GM10248 (cell line): ENCODE data around the gene C6orf136.
A peak's percentile ranks its signal among the peaks of the same experiment; 100 is the strongest.

ENCODE experiments used
- CTCF ChIA-PET: fragments of 300-600 bp; sonication (Branson Sonifier 250); formaldehyde crosslinking; extraction: SDS; loops from one replicate; lab custom pipeline; 2021; ENCODE audit warnings: antibody characterized with exemption; lab: Yijun Ruan, JAX
- POLR2A ChIA-PET: fragments of 350-650 bp; sonication (Branson Sonifier 250); formaldehyde crosslinking; extraction: SDS; loops from one replicate; lab custom pipeline; 2020; ENCODE audit warnings: antibody characterized with exemption; lab: Yijun Ruan, JAX
- DNase-seq: peaks from one replicate; pipeline ENCODE4 v3.0.0; 2012; ENCODE audit errors: extremely low spot score
- CTCF ChIP-seq: IDR thresholded peaks from 2 replicates; pipeline ENCODE4 v1.5.1; 2012; ENCODE audit warnings: mild to moderate bottlenecking, low read depth; ENCODE audit errors: extremely low read depth, missing control alignments, control extremely low read depth

C6orf136 gene

DNA sequence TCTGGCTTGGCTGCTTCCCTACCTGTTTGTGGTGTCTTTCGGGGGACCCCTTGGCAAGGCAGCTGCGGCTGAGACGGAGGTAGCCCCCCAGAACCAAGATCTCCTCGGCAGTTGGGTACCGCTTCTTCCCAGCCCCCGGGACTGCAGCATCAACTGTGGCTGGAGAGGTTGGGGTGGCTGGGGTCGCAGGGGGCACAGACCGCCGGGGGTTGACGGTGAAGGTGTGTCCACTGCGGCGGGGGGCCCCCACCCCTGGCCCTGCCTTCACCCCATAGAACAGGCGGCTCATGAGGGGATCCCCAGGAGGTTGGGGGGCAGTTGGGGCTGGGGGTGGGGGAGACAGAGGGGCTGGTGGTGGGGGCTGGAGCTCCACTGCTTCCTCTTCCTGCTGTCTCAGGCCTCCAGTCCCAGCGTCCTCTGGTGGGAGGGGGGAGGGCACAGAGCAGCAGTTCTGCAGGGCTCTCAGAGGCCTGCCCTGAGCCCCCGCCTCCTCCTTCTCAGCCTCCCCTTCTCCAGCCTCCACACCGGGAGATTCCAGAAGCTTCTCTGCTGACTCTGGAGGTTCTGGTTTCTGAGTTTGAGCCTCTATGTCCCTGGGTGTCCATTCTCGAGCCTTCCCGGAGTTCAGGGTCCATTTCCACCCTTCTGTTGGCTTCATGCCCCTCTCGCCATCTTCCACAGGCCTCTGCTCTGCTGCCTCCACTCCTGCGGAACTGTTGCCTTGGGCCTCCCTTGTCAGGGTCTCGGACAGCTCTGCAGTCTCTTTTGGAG is 37.6 kb downstream of the C6orf136 start:
- peak; percentile 61 for DNase-seq
- ChIA-PET CTCF (interaction anchor here (0.9 to 18.8 kb wide), 7 partner anchors 10 to 152 kb away, joined by 3 to 776 read pairs (median 3); partner anchors contain the start of genes DHX16, MDC1 and TUBB), POLR2A (interaction anchor here (1.0 to 1.2 kb wide), 2 partner anchors 36 to 70 kb away, joined by 3 read pairs; no protein-coding TSS in a partner anchor)
- no peak for TF ChIP-seq CTCF

- POLR2A ChIA-PET: interaction anchor here (0.8 to 1.2 kb wide), 3 partner anchors 35 to 71 kb away, joined by 3 to 4 read pairs (median 3); no protein-coding TSS in a partner anchor
- peak; percentile 49 for TF ChIP-seq CTCF
- DNase-seq: no peak
- CTCF ChIA-PET: interaction anchor here (0.9 to 18.8 kb wide), 9 partner anchors 9 to 153 kb away, joined by 3 to 776 read pairs (median 3); partner anchors contain the start of genes DHX16, MDC1 and TUBB
Observed at GRCh38 chr6:30685157-30686008, 38.5 kb downstream of the C6orf136 start.

DNA sequence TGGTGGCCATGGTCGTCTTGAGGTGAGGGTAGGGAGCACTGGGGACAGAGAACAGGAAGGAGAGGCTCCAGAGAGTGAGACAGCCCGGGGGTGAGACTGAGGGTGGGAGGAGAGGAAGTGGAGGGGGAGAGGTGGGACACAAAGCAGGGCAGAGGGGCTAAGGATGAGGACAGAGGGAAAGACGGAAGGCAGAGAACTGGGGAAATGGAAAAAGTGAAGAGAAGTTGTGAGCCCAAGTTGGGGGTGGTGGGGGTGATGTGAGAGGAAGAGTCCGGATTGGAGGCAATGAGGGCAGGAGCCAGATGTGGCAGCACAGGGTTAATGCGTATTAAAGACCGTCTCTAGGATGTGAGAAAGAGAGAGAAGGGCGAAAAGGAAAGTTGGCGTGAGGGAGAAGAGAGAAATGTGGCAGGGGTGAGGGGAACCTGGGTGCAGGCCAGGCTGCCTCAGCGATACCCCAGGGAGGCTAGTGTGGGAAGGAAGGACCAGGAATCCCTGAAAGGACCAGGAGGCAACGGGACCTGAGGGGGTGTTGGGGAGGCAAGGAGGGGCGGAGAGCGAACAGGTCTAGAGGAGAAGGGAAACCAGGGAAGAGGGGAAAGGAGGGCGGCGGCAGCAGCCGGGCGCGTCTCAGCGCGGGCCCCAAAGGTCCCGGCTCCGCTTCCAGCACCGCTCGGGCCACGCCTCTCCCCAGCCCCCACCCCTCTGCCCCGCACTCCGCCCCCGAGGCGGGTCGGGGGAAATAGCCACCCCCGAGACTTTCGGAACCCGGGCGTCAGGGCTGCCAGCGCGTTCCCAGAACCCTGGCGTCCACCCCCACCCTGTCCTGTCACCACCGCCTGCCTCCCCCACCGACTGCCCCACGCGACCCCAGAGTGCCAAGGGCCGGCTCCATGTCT is 39.3 kb downstream of the C6orf136 start, which contains the start of gene PPP1R18:
Gene PPP1R18 (minus strand): TSS at position 637 of the 899 bp plus-strand sequence. CDS start 627 bp downstream, at position 10.
- TF ChIP-seq CTCF: no peak
- CTCF ChIA-PET: interaction anchor here (1.0 to 18.8 kb wide), 5 partner anchors 14 to 154 kb away, joined by 3 to 776 read pairs (median 3); partner anchors contain the start of genes DHX16, MDC1 and TUBB
- POLR2A ChIA-PET: interaction anchor here (0.8 kb wide), 1 partner anchor 72 kb away, joined by 4 read pairs; no protein-coding TSS in a partner anchor
- DNase-seq: peak; percentile 76

DNA sequence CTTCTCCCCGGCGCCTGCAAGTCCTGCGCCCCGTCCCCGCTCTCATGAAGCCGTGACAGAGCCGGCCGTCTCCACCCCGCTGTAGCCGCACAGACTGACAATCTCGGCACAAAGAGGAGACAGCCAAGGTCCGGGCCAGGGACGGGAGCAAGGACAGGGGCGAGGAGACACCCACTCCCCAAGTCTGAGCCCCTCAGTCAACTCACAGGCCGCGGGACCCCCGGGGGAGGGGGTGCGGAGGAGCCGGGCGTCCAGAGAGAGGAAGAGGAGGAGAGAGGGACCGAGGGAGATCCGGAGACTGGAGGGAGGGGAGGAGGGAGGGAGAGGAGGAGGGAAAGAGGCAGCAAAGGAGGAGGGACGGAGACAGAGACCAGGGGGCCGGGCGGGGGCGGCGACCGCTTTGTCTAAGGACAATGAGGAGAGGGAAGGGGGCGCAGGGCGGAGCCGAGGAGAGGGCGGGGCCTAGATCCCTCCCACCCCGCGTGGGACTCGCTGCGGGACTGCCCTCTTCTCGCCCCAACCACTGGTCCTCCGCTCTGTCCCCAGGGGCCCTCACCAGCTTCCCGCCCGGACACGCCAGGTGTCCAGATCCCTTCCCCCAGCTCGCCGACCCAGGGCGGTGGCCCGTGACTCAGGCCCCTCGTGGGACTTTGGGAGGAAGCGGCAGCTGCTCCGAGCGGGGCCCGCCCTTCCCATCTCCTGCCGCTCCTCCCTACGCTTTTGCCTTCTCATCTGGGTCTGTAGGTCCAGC is 40.1 kb downstream of the C6orf136 start:
- no peak for TF ChIP-seq CTCF
- CTCF ChIA-PET: interaction anchor here (1.0 to 13.6 kb wide), 7 partner anchors 7 to 234 kb away, joined by 3 to 132 read pairs (median 10); partner anchors contain the start of gene DHX16
- POLR2A ChIA-PET: interaction anchor here (0.6 to 4.2 kb wide), 3 partner anchors 17 to 1288 kb away, joined by 3 to 17 read pairs (median 5); partner anchors contain the start of gene MDC1
- DNase-seq: peak; percentile 90

- CTCF ChIA-PET: interaction anchor here (0.8 to 13.6 kb wide), 13 partner anchors 8 to 234 kb away, joined by 3 to 132 read pairs (median 5); partner anchors contain the start of gene DHX16
- POLR2A ChIA-PET: interaction anchor here (1.1 to 4.2 kb wide), 2 partner anchors 29 to 73 kb away, joined by 3 to 17 read pairs; partner anchors contain the start of gene MDC1
- TF ChIP-seq CTCF: peak; percentile 6
- no peak for DNase-seq
Observed at GRCh38 chr6:30687659-30688431, 40.9 kb downstream of the C6orf136 start.
